ENCODE measurements around the gene ETV5. TPM values are rescaled to one million over a fixed set of nuclear protein-coding genes. Genes with fewer than 3 reads are reported as not detected.

Gene ETV5
- total and polyA plus RNA-seq, 2 donors (not counting 3 experiments of a cell fraction or from before 2014, with no cell fraction given): 8.8 to 40.9 TPM

- Histone ChIP-seq H3K9me1 (replicated peaks; ENCODE audit: control insufficient read depth, extremely low read depth, insufficient read depth, low read length) (no peaks in the 10 kb centered on the region), H3K79me2 (ENCODE audit: control insufficient read depth, insufficient read depth, low read length) (no peaks in the 10 kb centered on the region), H3K9me3 (replicated peaks; ENCODE audit: control insufficient read depth, insufficient read depth, low read length) (no peaks in the 10 kb centered on the region), H3K4me1 (ENCODE audit: control insufficient read depth, extremely low read depth, insufficient read depth, low read length) (no peaks in the 10 kb centered on the region), H2AFZ (ENCODE audit: low read depth, low read length) (no peak overlapping the region), H3K27me3 (ENCODE audit: control insufficient read depth in 2 of 2, insufficient read depth in 2 of 2, low read length in 2 of 2) (no peaks in the 10 kb centered on the region), H3K27ac (ENCODE audit: insufficient read depth, low read depth, low read length) (no peak overlapping the region), H4K20me1 (replicated peaks; ENCODE audit: control insufficient read depth, extremely low read depth, insufficient read depth, low read length) (no peaks in the 10 kb centered on the region), H3K36me3 (ENCODE audit: control insufficient read depth in 2 of 2, extremely low read depth in 1 of 2, insufficient read depth in 2 of 2, low read length in 2 of 2) (peaks cover 2 to 3% of the 10 kb centered on the region in 2 experiments), H3K4me2 (ENCODE audit: insufficient read depth, low read length) (no peak overlapping the region), H3K4me3 (replicated peaks in 1 of 3; ENCODE audit: insufficient read depth in 1 of 3, low read depth in 1 of 3, low read length in 3 of 3) (no peak overlapping the region), H3K9ac (replicated peaks; ENCODE audit: extremely low read depth, insufficient read depth, low read length) (no peak overlapping the region)
- no TSS peak for BruUV-seq (replicated peaks)
- POLR2A ChIA-PET: no interaction called here
- FAIRE-seq: no peak
- TF ChIP-seq JUN (IDR thresholded peaks at IDR 0.05; ENCODE audit: borderline replicate concordance, insufficient read depth, insufficient read length, low read depth) (no peak), GATA2 (IDR thresholded peaks at IDR 0.05; ENCODE audit: insufficient read depth, insufficient read length, low read depth, low read length) (no peak), POLR2AphosphoS5 (IDR thresholded peaks at IDR 0.05; ENCODE audit: insufficient read depth, low read depth, low read length) (no peak), POLR2A (IDR thresholded peaks at IDR 0.05; ENCODE audit: low read depth, low read length) (no peak), EZH2 (IDR thresholded peaks at IDR 0.05; ENCODE audit: borderline replicate concordance, low read depth, low read length, severe bottlenecking) (no peak)
- TF ChIP-seq, protein P1, sequence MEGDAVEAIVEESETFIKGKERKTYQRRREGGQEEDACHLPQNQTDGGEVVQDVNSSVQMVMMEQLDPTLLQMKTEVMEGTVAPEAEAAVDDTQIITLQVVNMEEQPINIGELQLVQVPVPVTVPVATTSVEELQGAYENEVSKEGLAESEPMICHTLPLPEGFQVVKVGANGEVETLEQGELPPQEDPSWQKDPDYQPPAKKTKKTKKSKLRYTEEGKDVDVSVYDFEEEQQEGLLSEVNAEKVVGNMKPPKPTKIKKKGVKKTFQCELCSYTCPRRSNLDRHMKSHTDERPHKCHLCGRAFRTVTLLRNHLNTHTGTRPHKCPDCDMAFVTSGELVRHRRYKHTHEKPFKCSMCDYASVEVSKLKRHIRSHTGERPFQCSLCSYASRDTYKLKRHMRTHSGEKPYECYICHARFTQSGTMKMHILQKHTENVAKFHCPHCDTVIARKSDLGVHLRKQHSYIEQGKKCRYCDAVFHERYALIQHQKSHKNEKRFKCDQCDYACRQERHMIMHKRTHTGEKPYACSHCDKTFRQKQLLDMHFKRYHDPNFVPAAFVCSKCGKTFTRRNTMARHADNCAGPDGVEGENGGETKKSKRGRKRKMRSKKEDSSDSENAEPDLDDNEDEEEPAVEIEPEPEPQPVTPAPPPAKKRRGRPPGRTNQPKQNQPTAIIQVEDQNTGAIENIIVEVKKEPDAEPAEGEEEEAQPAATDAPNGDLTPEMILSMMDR (IDR thresholded peaks at IDR 0.05; ENCODE audit: extremely low read depth in 1 of 2, insufficient read depth in 1 of 2, low read depth in 1 of 2, low read length in 2 of 2): no peak
- DNase-seq (ENCODE audit: low read depth, low spot score): no peak
- intact Hi-C loops (cut with micrococcal nuclease) (no loop called here), dilution Hi-C loops (cut with MboI; ENCODE audit: extremely low pct_ligation_motif_present, low sequenced_read_pairs) (no loop called here)
- CTCF ChIA-PET: interaction anchor here (0.9 to 1.0 kb wide), 2 partner anchors 124 to 547 kb away, joined by 3 read pairs; no protein-coding TSS in a partner anchor
Measured at GRCh38 chr3:186067360-186068242, 41.3 kb downstream of the ETV5 start.
